HK-2 (cell line): Measurements from ENCODE around the gene GPR108.

Experiments used
- DNase-seq: peaks from one replicate; pipeline ENCODE4 v3.0.0-alpha.2; 2018; ENCODE audit not compliant: unreplicated experiment

Gene GPR108

GRCh38 chr19:6707011-6707657, 30.2 kb downstream of the GPR108 start:
- no peak for DNase-seq

- no peak for DNase-seq
These were observed 30.8 kb downstream of the GPR108 start for GRCh38 chr19:6706633-6706958.

GRCh38 chr19:6705931-6706632, 31.3 kb downstream of the GPR108 start:
- DNase-seq = no peak

GRCh38 chr19:6700586-6701316, 36.6 kb downstream of the GPR108 start:
- DNase-seq = no peak

GRCh38 chr19:6699935-6700334, 37.4 kb downstream of the GPR108 start:
- no peak for DNase-seq

GRCh38 chr19:6697291-6697690, 40.1 kb downstream of the GPR108 start:
- no peak for DNase-seq

GRCh38 chr19:6696239-6696820, 41.0 kb downstream of the GPR108 start:
- DNase-seq = no peak

GRCh38 chr19:6694147-6694815, 43.1 kb downstream of the GPR108 start:
- DNase-seq = no peak

GRCh38 chr19:6693681-6694080, 43.7 kb downstream of the GPR108 start:
- DNase-seq = no peak

GRCh38 chr19:6693056-6693471, 44.3 kb downstream of the GPR108 start:
- no peak for DNase-seq

GRCh38 chr19:6692027-6692426, 45.4 kb downstream of the GPR108 start:
- DNase-seq = no peak

GRCh38 chr19:6691342-6691741, 46.0 kb downstream of the GPR108 start:
- no peak for DNase-seq

- no peak for DNase-seq
These were observed 47.1 kb downstream of the GPR108 start for GRCh38 chr19:6690160-6690885.

GRCh38 chr19:6687114-6687513, 50.3 kb downstream of the GPR108 start:
- no peak for DNase-seq

GRCh38 chr19:6686628-6686975, 50.8 kb downstream of the GPR108 start:
- no peak for DNase-seq

GRCh38 chr19:6685962-6686627, 51.3 kb downstream of the GPR108 start:
- DNase-seq = no peak

GRCh38 chr19:6685482-6685881, 51.9 kb downstream of the GPR108 start:
- no peak for DNase-seq

- no peak for DNase-seq
These were observed 53.4 kb downstream of the GPR108 start for GRCh38 chr19:6683971-6684370.

GRCh38 chr19:6682607-6683128, 54.7 kb downstream of the GPR108 start:
- DNase-seq = no peak

GRCh38 chr19:6680141-6680540, 57.2 kb downstream of the GPR108 start:
- no peak for DNase-seq
